ENCODE data around the gene RASL10A. TPM values are rescaled to one million over a fixed set of nuclear protein-coding genes. Genes with fewer than 3 reads are reported as not detected.
"Not testable (repeated sequence)": the region's sequence is repeated elsewhere in the genome, so short reads cannot be mapped to it uniquely, and the experiment has no call there.

The RASL10A gene
- total RNA-seq: 0.33 TPM in 1 of 2 replicates, not detected in the other

- H3K4me3 ChIP-seq (ENCODE audit: low read depth, low read length): no peak within 1 kb of the TSS
- no peaks in the 10 kb centered on the region for H3K36me3 ChIP-seq (ENCODE audit: control insufficient read depth, insufficient read depth, low read length)
- TF ChIP-seq CTCF (IDR thresholded peaks at IDR 0.05; ENCODE audit: insufficient read depth, low read length, poor library complexity, severe bottlenecking): no peak
- H3K27me3 ChIP-seq (ENCODE audit: control insufficient read depth, insufficient read depth, low read length): peaks cover 41% of the 10 kb centered on the region
- DNase-seq (ENCODE audit: low read depth): no peak
Measured at GRCh38 chr22:29315286-29316140, at the start of gene RASL10A. Gene RASL10A (minus strand): TSS chr22:29315697. CDS start chr22:29315246, 451 bp downstream.

GRCh38 chr22:29359469-29359868 is 44.0 kb upstream of the RASL10A start:
- no peak for DNase-seq (ENCODE audit: low read depth)
- Histone ChIP-seq H3K36me3 (ENCODE audit: control insufficient read depth, insufficient read depth, low read length) (peaks cover 3% of the 10 kb centered on the region), H3K27me3 (ENCODE audit: control insufficient read depth, insufficient read depth, low read length) (no peaks in the 10 kb centered on the region), H3K4me3 (ENCODE audit: low read depth, low read length) (no peak overlapping the region)
- peak; percentile 79 for TF ChIP-seq CTCF (IDR thresholded peaks at IDR 0.05; ENCODE audit: insufficient read depth, low read length, poor library complexity, severe bottlenecking)

GRCh38 chr22:29357193-29357890 is 41.8 kb upstream of the RASL10A start:
- not testable (repeated sequence) for H3K36me3 ChIP-seq (ENCODE audit: control insufficient read depth, insufficient read depth, low read length); DNase-seq (ENCODE audit: low read depth)

GRCh38 chr22:29353860-29354259 is 38.4 kb upstream of the RASL10A start:
- TF ChIP-seq CTCF (IDR thresholded peaks at IDR 0.05; ENCODE audit: insufficient read depth, low read length, poor library complexity, severe bottlenecking): no peak
- no peak for DNase-seq (ENCODE audit: low read depth)
- H3K4me3 ChIP-seq (ENCODE audit: low read depth, low read length): no peak overlapping the region
- H3K36me3 ChIP-seq (ENCODE audit: control insufficient read depth, insufficient read depth, low read length): peaks cover 3% of the 10 kb centered on the region
- no peaks in the 10 kb centered on the region for H3K27me3 ChIP-seq (ENCODE audit: control insufficient read depth, insufficient read depth, low read length)

More at GRCh38 chr22:29357193-29357890, 41.8 kb upstream of the RASL10A start:
- not testable (repeated sequence) for H3K4me3 ChIP-seq (ENCODE audit: low read depth, low read length); H3K27me3 ChIP-seq (ENCODE audit: control insufficient read depth, insufficient read depth, low read length)

- no peaks in the 10 kb centered on the region for H3K27me3 ChIP-seq (ENCODE audit: control insufficient read depth, insufficient read depth, low read length)
- peaks cover 3% of the 10 kb centered on the region for H3K36me3 ChIP-seq (ENCODE audit: control insufficient read depth, insufficient read depth, low read length)
- no peak for TF ChIP-seq CTCF (IDR thresholded peaks at IDR 0.05; ENCODE audit: insufficient read depth, low read length, poor library complexity, severe bottlenecking)
- no peak overlapping the region for H3K4me3 ChIP-seq (ENCODE audit: low read depth, low read length)
- no peak for DNase-seq (ENCODE audit: low read depth)
Measured at GRCh38 chr22:29353286-29353685, 37.8 kb upstream of the RASL10A start.

GRCh38 chr22:29352778-29353177 is 37.3 kb upstream of the RASL10A start:
- peaks cover 3% of the 10 kb centered on the region for H3K36me3 ChIP-seq (ENCODE audit: control insufficient read depth, insufficient read depth, low read length)
- no peak for DNase-seq (ENCODE audit: low read depth)
- no peak overlapping the region for H3K4me3 ChIP-seq (ENCODE audit: low read depth, low read length)
- TF ChIP-seq CTCF (IDR thresholded peaks at IDR 0.05; ENCODE audit: insufficient read depth, low read length, poor library complexity, severe bottlenecking): no peak
- no peaks in the 10 kb centered on the region for H3K27me3 ChIP-seq (ENCODE audit: control insufficient read depth, insufficient read depth, low read length)
